CD4-positive, alpha-beta T cell (primary cell): ENCODE measurements around the gene ASB18. TPM values are rescaled to one million over a fixed set of nuclear protein-coding genes. Genes with fewer than 3 reads are reported as not detected.

Experiments used
- ATAC-seq: fragments of 200-7000 bp; cut with Tn5 transposase; one replicate; pipeline ENCODE4 v1.10.0; 2022; ENCODE audit warnings: mild to moderate bottlenecking; ENCODE audit not compliant: poor library complexity
- CTCF ChIA-PET: fragments of 350-600 bp; sonication (Branson Sonifier 250); formaldehyde crosslinking; loops from one replicate; lab custom pipeline; 2021; ENCODE audit warnings: antibody characterized with exemption, inconsistent platforms; lab: Charles Lee
- POLR2A ChIA-PET: fragments of 350-600 bp; sonication (Branson Sonifier 250); formaldehyde crosslinking; loops from one replicate; lab custom pipeline; 2021; ENCODE audit warnings: antibody characterized with exemption, inconsistent platforms; lab: Charles Lee
- DNase-seq, 14 experiments: peaks; one replicate each; pipeline ENCODE4 v3.0.0-alpha.2; 2013 to 2020; ENCODE audit warnings: mixed read lengths in 2 of 14
- H3K27ac ChIP-seq, 2 donors: one replicate each; pipeline versions ENCODE4 v1.5.1 to v1.7.0; 2013; ENCODE audit warnings: low read length in 2 of 2, low read depth in 1 of 2, mild to moderate bottlenecking in 1 of 2
- H3K27me3 ChIP-seq, 2 experiments: 1 replicate in 1 of 2; 2 replicates in 1 of 2; pipeline versions ENCODE4 v1.6.1 to v1.7.0; 2013; ENCODE audit warnings: low read length in 2 of 2, control low read depth in 1 of 2, mild to moderate bottlenecking in 1 of 2, moderate library complexity in 1 of 2; ENCODE audit not compliant: insufficient read depth in 2 of 2, control insufficient read depth in 1 of 2
- H3K36me3 ChIP-seq: one replicate; pipeline ENCODE4 v1.6.1; 2013; ENCODE audit warnings: low read length, control low read depth; ENCODE audit not compliant: insufficient read depth
- H3K4me1 ChIP-seq: one replicate; pipeline ENCODE4 v1.6.1; 2013; ENCODE audit warnings: low read length, control low read depth; ENCODE audit not compliant: insufficient read depth
- H3K4me3 ChIP-seq: one replicate; pipeline ENCODE4 v1.5.1; 2013; ENCODE audit warnings: mild to moderate bottlenecking, low read length, moderate library complexity
- H3K9me3 ChIP-seq, 2 experiments: 1 replicate in 1 of 2; 2 replicates in 1 of 2; pipeline versions ENCODE4 v1.6.1 to v1.7.0; 2013; ENCODE audit warnings: low read length in 2 of 2, mild to moderate bottlenecking in 2 of 2, control low read depth in 1 of 2, moderate library complexity in 1 of 2; ENCODE audit not compliant: control insufficient read depth in 1 of 2, insufficient read depth in 1 of 2
- H3K27ac Mint-ChIP-seq: one replicate; pipeline ENCODE4 v1.8.0; 2020; ENCODE audit warnings: mixed read lengths
- H3K27me3 Mint-ChIP-seq: one replicate; pipeline ENCODE4 v1.8.0; 2021; ENCODE audit warnings: mixed read lengths
- H3K36me3 Mint-ChIP-seq: one replicate; pipeline ENCODE4 v1.8.0; 2021; ENCODE audit warnings: low read depth, mixed read lengths
- H3K4me1 Mint-ChIP-seq: one replicate; pipeline ENCODE4 v1.8.0; 2021; ENCODE audit warnings: low read depth, mixed read lengths
- H3K4me3 Mint-ChIP-seq: one replicate; pipeline ENCODE4 v1.8.0; 2020; ENCODE audit warnings: mild to moderate bottlenecking, mixed read lengths
- H3K9me3 Mint-ChIP-seq: one replicate; pipeline ENCODE4 v1.8.0; 2020; ENCODE audit warnings: mixed read lengths
- CTCF ChIP-seq: fragments of 200-600 bp; IDR thresholded peaks from one replicate; pipeline ENCODE4 v1.8.0; 2022; ENCODE audit warnings: antibody characterized with exemption, mild to moderate bottlenecking
- intact Hi-C, 2 experiments: fragments of 100-400 bp; cut with DNase I in 1 of 2; cut with micrococcal nuclease in 1 of 2; formaldehyde crosslinking; loops; one replicate each; pipeline versions ENCODE4 v1.15.1 to v1.9.0; 2023 to 2025; cut with DNase I, micrococcal nuclease
- total RNA-seq, 174 experiments: library from RNA in 2 of 174; stranded (reverse) in 2 of 174; gene quantifications; one replicate each; pipeline ENCODE4 v1.2.3 and lab custom pipeline; 2021 to 2026

The ASB18 gene
- total RNA-seq, 2 experiments from 2014 or later, result not detected

GRCh38 chr2:236302555-236302954 is 38.3 kb upstream of the ASB18 start:
- Mint-ChIP-seq H3K27me3 (peaks cover 23% of the 10 kb centered on the region), H3K27ac (no peak overlapping the region), H3K4me1 (no peaks in the 10 kb centered on the region), H3K9me3 (no peaks in the 10 kb centered on the region), H3K4me3 (no peak overlapping the region), H3K36me3 (no peaks in the 10 kb centered on the region)
- ChIA-PET POLR2A (no interaction called here), CTCF (no interaction called here)
- Histone ChIP-seq H3K27ac (no peak overlapping the region), H3K4me1 (no peaks in the 10 kb centered on the region), H3K27me3 (no peaks in the 10 kb centered on the region), H3K9me3 (peaks cover 0 to 6% of the 10 kb centered on the region in 2 experiments), H3K4me3 (no peak overlapping the region), H3K36me3 (no peaks in the 10 kb centered on the region)
- no peak for DNase-seq
- ATAC-seq, result no peak
- no peak for TF ChIP-seq CTCF
- intact Hi-C loops, result no loop called here

- H3K27me3 ChIP-seq, result peaks cover 0 to 3% of the 10 kb centered on the region in 2 experiments
- no peak overlapping the region for H3K4me3 Mint-ChIP-seq
- H3K27ac Mint-ChIP-seq, result no peak overlapping the region
Measured at GRCh38 chr2:236298924-236299475, 34.8 kb upstream of the ASB18 start.

GRCh38 chr2:236295481-236295880 is 31.3 kb upstream of the ASB18 start:
- no peaks in the 10 kb centered on the region for H3K9me3 Mint-ChIP-seq

More at GRCh38 chr2:236298924-236299475, 34.8 kb upstream of the ASB18 start:
- Histone ChIP-seq H3K4me1 (no peaks in the 10 kb centered on the region), H3K36me3 (no peaks in the 10 kb centered on the region), H3K27ac (no peak overlapping the region), H3K4me3 (no peak overlapping the region), H3K9me3 (peaks cover 0 to 6% of the 10 kb centered on the region in 2 experiments)
- Mint-ChIP-seq H3K27me3 (peaks cover 25% of the 10 kb centered on the region), H3K4me1 (no peaks in the 10 kb centered on the region), H3K9me3 (no peaks in the 10 kb centered on the region), H3K36me3 (no peaks in the 10 kb centered on the region)
- ATAC-seq, result no peak
- intact Hi-C loops, result no loop called here
- ChIA-PET POLR2A (interaction anchor here (1.2 kb wide), 1 partner anchor 25 kb away, joined by 5 read pairs; no protein-coding TSS in a partner anchor), CTCF (no interaction called here)
- TF ChIP-seq CTCF, result no peak
- DNase-seq, result no peak

More at GRCh38 chr2:236295481-236295880, 31.3 kb upstream of the ASB18 start:
- CTCF ChIA-PET, result interaction anchor here (0.7 kb wide), 1 partner anchor 42 kb away, joined by 3 read pairs; no protein-coding TSS in a partner anchor
- H3K9me3 ChIP-seq, result peaks cover 0 to 6% of the 10 kb centered on the region in 2 experiments
- peaks cover 0 to 3% of the 10 kb centered on the region in 2 experiments for H3K27me3 ChIP-seq
- Mint-ChIP-seq H3K4me3 (no peak overlapping the region), H3K27me3 (peaks cover 28% of the 10 kb centered on the region), H3K36me3 (no peaks in the 10 kb centered on the region), H3K27ac (no peak overlapping the region), H3K4me1 (no peaks in the 10 kb centered on the region)
- intact Hi-C loops, result no loop called here
- no peak for TF ChIP-seq CTCF
- ATAC-seq (no peak), DNase-seq (no peak)
- H3K27ac ChIP-seq, result no peak overlapping the region
- no peaks in the 10 kb centered on the region for H3K36me3 ChIP-seq
- no peaks in the 10 kb centered on the region for H3K4me1 ChIP-seq
- POLR2A ChIA-PET, result no interaction called here
- no peak overlapping the region for H3K4me3 ChIP-seq
